ENCODE results near the gene TOP3A. TPM values are rescaled to one million over a fixed set of nuclear protein-coding genes. Genes with fewer than 3 reads are reported as not detected.
A peak's percentile ranks its signal among the peaks of the same experiment; 100 is the strongest.

TOP3A gene
- total RNA-seq, 1 experiment from 2014 or later = 48.8 TPM

- TF ChIP-seq SRF (IDR thresholded peaks at IDR 0.05; ENCODE audit: low read depth) (no peak), ZNF274 (IDR thresholded peaks at IDR 0.05; ENCODE audit: low read depth, low read length) (no peak), YY1 (IDR thresholded peaks at IDR 0.05; ENCODE audit: extremely low read depth, insufficient replicate concordance, low read depth, low read length) (no peak), CBX3 (IDR thresholded peaks at IDR 0.05; ENCODE audit: low read depth) (no peak), ZFX (IDR thresholded peaks at IDR 0.05) (no peak), REST (IDR thresholded peaks at IDR 0.05; ENCODE audit: low read depth) (no peak), TCF7L2 (IDR thresholded peaks at IDR 0.05; ENCODE audit: borderline replicate concordance, extremely low read depth, insufficient read depth, insufficient read length) (no peak), RAD21 (IDR thresholded peaks at IDR 0.05; ENCODE audit: low read depth) (no peak), SP1 (IDR thresholded peaks at IDR 0.05; ENCODE audit: low read depth) (no peak), JUND (IDR thresholded peaks at IDR 0.05) (no peak), ELF1 (IDR thresholded peaks at IDR 0.05; ENCODE audit: borderline replicate concordance, low read depth) (no peak)
- POLR2A ChIA-PET = interaction anchor here (1.4 kb wide), 1 partner anchor 9 kb away, joined by 4 read pairs; no protein-coding TSS in a partner anchor
- ATAC-seq (no peak), DNase-seq (ENCODE audit: low read depth, low spot score) (no peak)
- no peaks in the 10 kb centered on the region for H3K9me3 ChIP-seq (ENCODE audit: control insufficient read depth in 1 of 2, insufficient read depth in 1 of 2, low read depth in 1 of 2, low read length in 2 of 2)
- RAD21 ChIA-PET (ENCODE audit: low non-redundant PET in 1 of 2, low total read pairs in 2 of 2, uncharacterized antibody in 2 of 2, unreplicated experiment in 2 of 2) = no interaction called here
- H3K9me2 ChIP-seq (ENCODE audit: insufficient read depth) = no peaks in the 10 kb centered on the region
- peaks cover 42% of the 10 kb centered on the region for H3K79me2 ChIP-seq (ENCODE audit: insufficient read depth, low read length)
- H4K20me1 ChIP-seq (ENCODE audit: insufficient read depth) = no peaks in the 10 kb centered on the region
- CTCF ChIA-PET = no interaction called here
- H3K36me3 ChIP-seq (ENCODE audit: control insufficient read depth in 1 of 2, insufficient read depth in 2 of 2, low read length in 2 of 2) = peaks cover 0 to 7% of the 10 kb centered on the region in 2 experiments; a peak in 1 of 4 replicates
- peak overlapping the region; percentile 84 for H3K9ac ChIP-seq (ENCODE audit: low read length)
- no TSS peak for BruUV-seq (replicated peaks)
- peak overlapping the region; percentile 81 for H3K4me2 ChIP-seq (ENCODE audit: low read length)
- H3K27me3 ChIP-seq (ENCODE audit: insufficient read depth, low read length) = no peaks in the 10 kb centered on the region
- H3K27ac ChIP-seq (ENCODE audit: low read depth, low read length) = peak overlapping the region; percentile 86
- intact Hi-C loops (cut with micrococcal nuclease) = no loop called here
- H3K4me1 ChIP-seq (ENCODE audit: control insufficient read depth in 1 of 2, insufficient read depth in 2 of 2, low read length in 2 of 2) = peaks cover 8 to 10% of the 10 kb centered on the region in 2 experiments
- H2AFZ ChIP-seq (ENCODE audit: low read depth, low read length, poor library complexity, severe bottlenecking) = no peak overlapping the region
- peak overlapping the region; percentile 87 to 97 for H3K4me3 ChIP-seq (replicated peaks in 1 of 2; ENCODE audit: low read depth in 1 of 2, low read length in 2 of 2)
These were observed 47.3 kb upstream of the TOP3A start for GRCh38 chr17:18361837-18362697.
